ENCODE measurements around the gene FARSB. TPM values are rescaled to one million over a fixed set of nuclear protein-coding genes. Genes with fewer than 3 reads are reported as not detected.
A peak's percentile ranks its signal among the peaks of the same experiment; 100 is the strongest.

The FARSB gene
- total and polyA plus RNA-seq, 2 experiments from 2014 or later: 10.6 to 26.7 TPM

DNA sequence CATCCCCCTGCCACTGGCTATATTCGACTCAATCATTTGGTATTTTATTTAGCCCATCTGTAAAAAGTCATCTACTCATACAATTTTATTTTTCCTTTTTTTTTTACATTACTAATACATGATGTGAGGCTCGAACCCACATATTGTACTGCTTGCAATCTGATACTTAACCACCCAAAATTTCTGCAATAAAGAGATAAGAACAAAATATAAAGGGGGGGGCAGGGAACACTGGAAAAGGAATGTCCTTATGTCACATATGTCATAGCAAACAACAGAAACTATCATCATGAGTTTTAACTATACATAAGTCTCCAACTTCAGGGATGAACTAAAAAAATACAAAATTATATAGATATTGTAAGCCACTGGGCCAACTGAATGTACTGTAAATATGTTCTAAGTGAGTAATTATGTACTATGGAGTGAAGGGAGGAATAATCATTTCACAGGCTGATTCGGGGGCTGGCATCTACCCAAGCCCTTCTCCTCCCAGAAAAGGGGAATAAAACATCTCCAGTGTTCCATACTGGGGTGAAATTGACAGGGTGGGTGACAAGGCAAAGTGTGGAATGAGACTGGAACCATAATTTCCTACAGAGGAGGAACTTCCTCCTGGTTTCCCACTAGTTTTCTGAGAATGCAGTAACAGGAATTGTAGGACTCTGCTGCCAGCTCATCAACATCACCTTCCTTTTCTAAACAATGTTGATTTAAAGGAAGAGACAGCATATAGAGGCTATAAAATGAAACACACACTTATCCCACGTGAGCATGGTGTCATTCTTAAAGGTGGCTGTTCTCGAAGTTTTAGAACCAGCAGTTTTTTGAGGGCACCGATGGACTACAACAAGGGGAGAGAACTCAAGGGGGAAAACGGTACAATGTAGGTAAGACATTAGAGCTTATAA lies 79.5 kb downstream of the FARSB start:
- H3K4me3 ChIP-seq: no peak overlapping the region
- H3K27me3 ChIP-seq: no peaks in the 10 kb centered on the region
- no peak overlapping the region for H3K27ac ChIP-seq
- H3K9me3 ChIP-seq (ENCODE audit: low read depth): no peaks in the 10 kb centered on the region
- H3K36me3 ChIP-seq: no peaks in the 10 kb centered on the region
- DNase-seq (ENCODE audit: low read depth in 1 of 2, low spot score in 1 of 2): peak in 1 of 2 donors; percentile 5
- peaks cover 17% of the 10 kb centered on the region for H3K4me1 ChIP-seq (ENCODE audit: low read depth)
- TF ChIP-seq CTCF (IDR thresholded peaks at IDR 0.05; ENCODE audit: low read depth, low read length): no peak

- H3K27ac ChIP-seq: no peak overlapping the region
Observed at GRCh38 chr2:222575618-222576017, 80.3 kb downstream of the FARSB start.

GRCh38 chr2:222572751-222573174 lies 83.1 kb downstream of the FARSB start:
- no peaks in the 10 kb centered on the region for H3K27me3 ChIP-seq
- TF ChIP-seq CTCF (IDR thresholded peaks at IDR 0.05; ENCODE audit: low read depth, low read length): no peak
- peak; percentile 47 to 75 for DNase-seq (ENCODE audit: low read depth in 1 of 2, low spot score in 1 of 2)

More at GRCh38 chr2:222575618-222576017, 80.3 kb downstream of the FARSB start:
- Histone ChIP-seq H3K4me1 (ENCODE audit: low read depth) (peaks cover 17% of the 10 kb centered on the region), H3K4me3 (no peak overlapping the region), H3K27me3 (no peaks in the 10 kb centered on the region), H3K36me3 (no peaks in the 10 kb centered on the region), H3K9me3 (ENCODE audit: low read depth) (no peaks in the 10 kb centered on the region)
- DNase-seq (ENCODE audit: low read depth in 1 of 2, low spot score in 1 of 2): no peak
- TF ChIP-seq CTCF (IDR thresholded peaks at IDR 0.05; ENCODE audit: low read depth, low read length): no peak

GRCh38 chr2:222572264-222572721 lies 83.6 kb downstream of the FARSB start:
- H3K27me3 ChIP-seq: no peaks in the 10 kb centered on the region
- no peaks in the 10 kb centered on the region for H3K36me3 ChIP-seq
- peak overlapping the region; percentile 73 for H3K27ac ChIP-seq
- H3K9me3 ChIP-seq (ENCODE audit: low read depth): no peaks in the 10 kb centered on the region
- no peak overlapping the region for H3K4me3 ChIP-seq
- H3K4me1 ChIP-seq (ENCODE audit: low read depth): peaks cover 25% of the 10 kb centered on the region
- DNase-seq (ENCODE audit: low read depth in 1 of 2, low spot score in 1 of 2): peak in 1 of 2 donors; percentile 12
- no peak for TF ChIP-seq CTCF (IDR thresholded peaks at IDR 0.05; ENCODE audit: low read depth, low read length)

More at GRCh38 chr2:222572751-222573174, 83.1 kb downstream of the FARSB start:
- H3K4me1 ChIP-seq (ENCODE audit: low read depth): peaks cover 25% of the 10 kb centered on the region
- H3K36me3 ChIP-seq: no peaks in the 10 kb centered on the region
- no peak overlapping the region for H3K4me3 ChIP-seq
- peak overlapping the region; percentile 73 for H3K27ac ChIP-seq
- H3K9me3 ChIP-seq (ENCODE audit: low read depth): no peaks in the 10 kb centered on the region

GRCh38 chr2:222569826-222570225 lies 86.1 kb downstream of the FARSB start:
- H3K4me3 ChIP-seq: no peak overlapping the region
- peaks cover 46% of the 10 kb centered on the region for H3K4me1 ChIP-seq (ENCODE audit: low read depth)
- no peaks in the 10 kb centered on the region for H3K9me3 ChIP-seq (ENCODE audit: low read depth)
- DNase-seq (ENCODE audit: low read depth in 1 of 2, low spot score in 1 of 2): no peak
- no peaks in the 10 kb centered on the region for H3K27me3 ChIP-seq
- no peak overlapping the region for H3K27ac ChIP-seq
- H3K36me3 ChIP-seq: no peaks in the 10 kb centered on the region
- no peak for TF ChIP-seq CTCF (IDR thresholded peaks at IDR 0.05; ENCODE audit: low read depth, low read length)
